Suprapubic skin (tissue), 4 donors: ENCODE measurements around the gene RPTOR. TPM values are rescaled to one million over a fixed set of nuclear protein-coding genes. Genes with fewer than 3 reads are reported as not detected.

ENCODE experiments used
- DNase-seq, 2 donors: peaks; one replicate each; pipeline ENCODE4 v3.0.0-alpha.2; 2019; ENCODE audit warnings: low spot score in 2 of 2
- H3K27ac ChIP-seq: fragments of 200-600 bp; sonication (generic); one replicate; pipeline ENCODE4 v1.5.1; 2019
- H3K27me3 ChIP-seq: fragments of 200-600 bp; sonication (generic); one replicate; pipeline ENCODE4 v1.5.1; 2019
- H3K36me3 ChIP-seq: fragments of 200-600 bp; sonication (generic); one replicate; pipeline ENCODE4 v1.5.1; 2019
- H3K4me1 ChIP-seq: fragments of 200-600 bp; sonication (generic); one replicate; pipeline ENCODE4 v1.5.1; 2019
- H3K4me3 ChIP-seq: fragments of 200-600 bp; sonication (generic); one replicate; pipeline ENCODE4 v1.5.1; 2019; ENCODE audit warnings: mild to moderate bottlenecking
- H3K9me3 ChIP-seq: fragments of 200-600 bp; sonication (generic); one replicate; pipeline ENCODE4 v1.5.1; 2019
- CTCF ChIP-seq, 2 donors: fragments of 200-600 bp in 1 of 2; fragments of 450-650 bp in 1 of 2; sonication (generic) in 1 of 2; IDR thresholded peaks; one replicate each; pipeline ENCODE4 v1.5.1; 2016 to 2019; ENCODE audit warnings: antibody characterized with exemption in 2 of 2, mild to moderate bottlenecking in 1 of 2, moderate library complexity in 1 of 2
- EP300 ChIP-seq: sonication (generic); formaldehyde crosslinking; IDR thresholded peaks from one replicate; pipeline ENCODE4 v1.6.1; 2017; ENCODE audit warnings: antibody characterized with exemption
- POLR2A ChIP-seq, 2 donors: fragments of 450-650 bp; IDR thresholded peaks; one replicate each; pipeline ENCODE4 v1.6.1; 2017; ENCODE audit warnings: antibody characterized with exemption in 2 of 2, mild to moderate bottlenecking in 2 of 2, moderate library complexity in 2 of 2
- POLR2AphosphoS5 ChIP-seq, 3 donors: sonication (generic); formaldehyde crosslinking; IDR thresholded peaks; one replicate each; pipeline ENCODE4 v1.6.1; 2017; ENCODE audit warnings: antibody characterized with exemption in 3 of 3
- WGBS: methylation state at CpG from one replicate; pipeline ENCODE4 v1.1.5; 2018; 5-methylcytosine and 5-hydroxymethylcytosine counted together
- total RNA-seq, 4 donors: library from RNA; depleted of rRNA; stranded (reverse); fragments of >200 nt; gene quantifications; one replicate each; pipeline ENCODE4 v1.1.0, GENCODE V29; 2016

Gene RPTOR
- total RNA-seq, 4 donors from 2014 or later: 45.8 to 84.6 (median 53.0) TPM

DNA sequence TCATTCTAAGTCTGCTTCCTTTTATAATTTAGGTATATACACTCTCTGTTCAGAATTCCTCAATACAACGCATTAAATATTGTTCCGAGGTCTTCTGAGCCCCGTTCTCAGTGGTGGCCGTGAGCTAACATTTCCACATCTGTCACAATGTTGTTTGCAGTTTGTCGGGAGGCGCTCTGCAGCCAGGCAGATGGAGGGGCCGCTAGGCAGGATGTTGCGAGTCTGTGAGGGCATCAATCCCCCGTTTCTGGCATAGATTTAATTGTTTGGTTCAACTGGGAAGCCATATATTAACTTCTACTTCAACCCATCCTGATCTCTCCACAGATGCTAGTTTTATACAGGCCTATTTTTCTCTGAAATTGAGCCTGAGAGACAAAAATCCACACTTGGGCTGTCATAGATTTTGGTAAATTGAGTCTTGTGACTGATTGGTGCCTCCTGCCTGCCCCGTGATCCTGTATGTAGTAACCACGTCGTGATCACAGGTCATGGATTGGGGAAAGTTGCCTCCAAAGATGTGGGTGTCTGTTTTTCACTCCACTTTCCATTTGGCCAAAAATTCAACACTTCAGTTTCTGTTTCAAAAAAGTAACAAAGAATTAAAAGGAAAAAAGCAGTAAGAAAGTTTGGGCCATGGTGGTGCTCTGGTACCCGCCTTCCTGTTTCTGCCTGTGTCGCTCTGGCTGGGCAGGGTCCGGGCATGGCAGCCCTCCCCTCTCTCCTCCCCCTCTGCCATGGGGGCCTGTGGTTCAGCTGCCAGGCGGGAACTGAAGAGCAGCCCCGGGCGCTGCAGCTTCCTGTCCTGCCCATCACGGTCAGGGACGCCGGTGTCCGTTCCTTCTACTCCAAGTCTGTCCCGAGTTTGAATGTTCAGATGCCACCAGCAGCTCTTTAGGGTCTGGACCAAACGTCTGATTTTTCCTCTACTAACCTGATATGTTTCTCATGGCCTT, 41.5 kb downstream of the RPTOR start:
- TF ChIP-seq EP300 (no peak), POLR2AphosphoS5 (IDR thresholded peaks at IDR 0.05) (no peak), CTCF (IDR thresholded peaks at IDR 0.05) (no peak), POLR2A (IDR thresholded peaks at IDR 0.05) (no peak)
- no peaks in the 10 kb centered on the region for H3K9me3 ChIP-seq
- WGBS: 78% methylated on average over 24 of the region's 24 CpGs
- no peaks in the 10 kb centered on the region for H3K36me3 ChIP-seq
- DNase-seq: no peak
- no peak overlapping the region for H3K27ac ChIP-seq
- no peaks in the 10 kb centered on the region for H3K27me3 ChIP-seq
- no peaks in the 10 kb centered on the region for H3K4me1 ChIP-seq
- no peak overlapping the region for H3K4me3 ChIP-seq

DNA sequence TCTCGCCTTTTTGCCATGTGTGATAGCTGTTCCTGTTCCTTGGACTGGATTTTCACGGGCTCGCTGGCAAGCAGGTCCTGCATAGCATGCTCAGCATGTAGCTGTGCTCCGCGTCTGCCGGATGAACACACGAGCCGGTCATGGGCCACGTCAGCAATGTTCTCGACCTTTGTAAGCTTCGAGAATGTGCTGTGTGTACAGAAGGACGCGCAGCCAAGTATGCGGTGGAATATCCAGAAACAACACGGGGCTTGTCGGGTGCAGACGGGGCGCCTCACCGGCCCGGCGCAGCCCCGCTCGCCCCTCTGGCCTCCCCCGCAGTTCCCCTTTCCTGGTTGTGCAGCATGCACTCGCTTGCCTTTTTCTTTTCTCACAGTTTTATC, 42.2 kb downstream of the RPTOR start:
- 92% methylated on average over 25 of the region's 25 CpGs for WGBS
- no peaks in the 10 kb centered on the region for H3K27me3 ChIP-seq
- H3K9me3 ChIP-seq: no peaks in the 10 kb centered on the region
- no peak for DNase-seq
- H3K36me3 ChIP-seq: no peaks in the 10 kb centered on the region
- H3K4me1 ChIP-seq: no peaks in the 10 kb centered on the region
- no peak overlapping the region for H3K4me3 ChIP-seq
- TF ChIP-seq POLR2AphosphoS5 (IDR thresholded peaks at IDR 0.05): no peak
- TF ChIP-seq CTCF (IDR thresholded peaks at IDR 0.05): no peak
- TF ChIP-seq EP300: no peak
- H3K27ac ChIP-seq: no peak overlapping the region

- WGBS: 91% methylated on average over 9 of the region's 9 CpGs
- no peaks in the 10 kb centered on the region for H3K4me1 ChIP-seq
- no peak overlapping the region for H3K27ac ChIP-seq
- no peak for DNase-seq
- no peaks in the 10 kb centered on the region for H3K36me3 ChIP-seq
- H3K4me3 ChIP-seq: no peak overlapping the region
- TF ChIP-seq POLR2A (IDR thresholded peaks at IDR 0.05): no peak
- H3K9me3 ChIP-seq: no peaks in the 10 kb centered on the region
- H3K27me3 ChIP-seq: no peaks in the 10 kb centered on the region
Measured at GRCh38 chr17:80588702-80589383, 44.2 kb downstream of the RPTOR start.

- no peak for TF ChIP-seq CTCF (IDR thresholded peaks at IDR 0.05)
- no peak for TF ChIP-seq EP300
- TF ChIP-seq POLR2A (IDR thresholded peaks at IDR 0.05): no peak
- TF ChIP-seq POLR2AphosphoS5 (IDR thresholded peaks at IDR 0.05): no peak
- H3K27me3 ChIP-seq: no peaks in the 10 kb centered on the region
- H3K27ac ChIP-seq: no peak overlapping the region
- H3K4me3 ChIP-seq: no peak overlapping the region
- no peaks in the 10 kb centered on the region for H3K36me3 ChIP-seq
- H3K9me3 ChIP-seq: no peaks in the 10 kb centered on the region
- 94% methylated on average over 3 of the region's 3 CpGs for WGBS
- no peaks in the 10 kb centered on the region for H3K4me1 ChIP-seq
- DNase-seq: no peak
Measured at GRCh38 chr17:80591788-80592187, 47.1 kb downstream of the RPTOR start.

- DNase-seq: no peak
Measured at GRCh38 chr17:80592243-80592642, 47.6 kb downstream of the RPTOR start.

More at GRCh38 chr17:80592243-80592642, 47.6 kb downstream of the RPTOR start:
- WGBS: 59% methylated on average over 5 of the region's 5 CpGs
- H3K27me3 ChIP-seq: no peaks in the 10 kb centered on the region
- H3K4me1 ChIP-seq: no peaks in the 10 kb centered on the region
- TF ChIP-seq EP300 (no peak), POLR2A (IDR thresholded peaks at IDR 0.05) (no peak), CTCF (IDR thresholded peaks at IDR 0.05) (no peak), POLR2AphosphoS5 (IDR thresholded peaks at IDR 0.05) (no peak)
- no peaks in the 10 kb centered on the region for H3K9me3 ChIP-seq
- no peaks in the 10 kb centered on the region for H3K36me3 ChIP-seq
- no peak overlapping the region for H3K4me3 ChIP-seq
- H3K27ac ChIP-seq: no peak overlapping the region
